Spleen (tissue), 11 donors: Measurements from ENCODE around the gene KAT5. TPM values are rescaled to one million over a fixed set of nuclear protein-coding genes. Genes with fewer than 3 reads are reported as not detected.

ENCODE experiments used
- DNase-seq: peaks from one replicate; pipeline ENCODE4 v3.0.0-alpha.2; 2020
- H3K27ac ChIP-seq, 8 donors: fragments of 200-600 bp; sonication (generic) in 7 of 8; 1 replicate in 4 of 8; 2 replicates in 4 of 8; pipeline versions ENCODE4 v1.5.0 to v1.8.0; 2016 to 2021; ENCODE audit warnings: inconsistent platforms in 4 of 8, mild to moderate bottlenecking in 4 of 8, moderate library complexity in 1 of 8
- H3K27me3 ChIP-seq, 7 donors: fragments of 200-600 bp; sonication (generic) in 6 of 7; replicated peaks in 1 of 7; 1 replicate in 4 of 7; 2 replicates in 3 of 7; pipeline versions ENCODE4 v1.5.0 to v1.8.0; 2016 to 2021; ENCODE audit warnings: inconsistent platforms in 3 of 7, mild to moderate bottlenecking in 1 of 7
- H3K36me3 ChIP-seq, 6 donors: fragments of 200-600 bp; sonication (generic) in 5 of 6; 1 replicate in 4 of 6; 2 replicates in 2 of 6; pipeline versions ENCODE4 v1.5.0 to v1.8.0; 2016 to 2021; ENCODE audit warnings: inconsistent platforms in 2 of 6
- H3K4me1 ChIP-seq, 6 donors: fragments of 200-600 bp; sonication (generic) in 5 of 6; 1 replicate in 3 of 6; 2 replicates in 3 of 6; pipeline versions ENCODE4 v1.5.0 to v1.8.0; 2016 to 2021; ENCODE audit warnings: inconsistent platforms in 3 of 6
- H3K4me3 ChIP-seq, 8 donors: fragments of 200-600 bp; sonication (generic) in 7 of 8; 1 replicate in 4 of 8; 2 replicates in 4 of 8; pipeline versions ENCODE4 v1.5.0 to v1.8.0; 2016 to 2021; ENCODE audit warnings: inconsistent platforms in 4 of 8, mild to moderate bottlenecking in 4 of 8, moderate library complexity in 2 of 8
- H3K9me3 ChIP-seq, 8 donors: fragments of 200-600 bp; sonication (generic) in 7 of 8; 1 replicate in 4 of 8; 2 replicates in 4 of 8; pipeline versions ENCODE4 v1.5.0 to v1.8.0; 2016 to 2021; ENCODE audit warnings: inconsistent platforms in 4 of 8
- POLR2A ChIP-seq, 3 donors: fragments of 450-650 bp; IDR thresholded peaks; one replicate each; pipeline ENCODE4 v1.5.1; 2017; ENCODE audit warnings: antibody characterized with exemption in 3 of 3, mild to moderate bottlenecking in 1 of 3
- POLR2AphosphoS5 ChIP-seq, 3 donors: sonication (generic); formaldehyde crosslinking; IDR thresholded peaks; one replicate each; pipeline ENCODE4 v1.5.1; 2017; ENCODE audit warnings: antibody characterized with exemption in 3 of 3
- WGBS, 5 donors: extraction: QIAGEN DNeasy Blood & Tissue Kit in 3 of 5; methylation state at CpG; one replicate each; pipeline versions ENCODE4 v1.1.5 to v1.1.7; 2013 to 2018; 5-methylcytosine and 5-hydroxymethylcytosine counted together
- intact Hi-C: fragments of 100-400 bp; cut with DNase I; formaldehyde crosslinking; loops from one replicate; pipeline ENCODE4 v1.15.0; 2023; ENCODE audit warnings: low total_unique reads
- polyA plus RNA-seq, 3 donors: library from polyadenylated mRNA; stranded (reverse); fragments of 200-250 nt; gene quantifications; one replicate each; pipeline ENCODE4 v1.2.1, GENCODE V29; 2013
- total RNA-seq, 7 donors: library from RNA; depleted of rRNA in 3 of 7; stranded (reverse); fragments of >200 nt in 3 of 7; fragmentation: NEBNext Ultra II Directional in 4 of 7; extraction: Animal tissue kit (Norgen Biotek cat#: 25700) in 4 of 7; gene quantifications; one replicate each; pipeline versions ENCODE4 v1.1.0 to v1.2.1, GENCODE V29; 2016 to 2021
- TF ChIP-seq, protein P1 (sequence below), 11 experiments: fragments of 200-600 bp in 7 of 11; fragments of 450-650 bp in 4 of 11; sonication (generic) in 4 of 11; IDR thresholded peaks in 8 of 11; conservative IDR thresholded peaks in 3 of 11; 1 replicate in 7 of 11; 2 replicates in 4 of 11; pipeline versions ENCODE4 v1.4.0 to v1.8.0; 2016 to 2021; ENCODE audit warnings: antibody characterized with exemption in 11 of 11, inconsistent platforms in 4 of 11, mild to moderate bottlenecking in 1 of 11
- donor health status: healthy with polysubstance abuse.
- donor health status: DM: no; HTN: no; CAD: no; lungs with moderate emphysema.
- donor health status: DM: no; HTN: no; CAD: no.
- donor health status: Bipolar disorder and iron deficiency.
- donor health status: healthy.
- donor health status: DM: no; HTN: no; CAD: no.
- donor health status: DM: yes; HTN: yes; CAD: no.

The KAT5 gene
- total and polyA plus RNA-seq, 10 donors, result 55.0 to 103 (median 67.3) TPM

GRCh38 chr11:65696802-65697552, 15.1 kb upstream of the KAT5 start:
- intact Hi-C loops, result no loop called here

GRCh38 chr11:65698205-65698604, 13.8 kb upstream of the KAT5 start:
- intact Hi-C loops, result no loop called here

More at GRCh38 chr11:65696802-65697552, 15.1 kb upstream of the KAT5 start:
- no peak for TF ChIP-seq POLR2AphosphoS5 (IDR thresholded peaks at IDR 0.05)
- TF ChIP-seq, protein P1, sequence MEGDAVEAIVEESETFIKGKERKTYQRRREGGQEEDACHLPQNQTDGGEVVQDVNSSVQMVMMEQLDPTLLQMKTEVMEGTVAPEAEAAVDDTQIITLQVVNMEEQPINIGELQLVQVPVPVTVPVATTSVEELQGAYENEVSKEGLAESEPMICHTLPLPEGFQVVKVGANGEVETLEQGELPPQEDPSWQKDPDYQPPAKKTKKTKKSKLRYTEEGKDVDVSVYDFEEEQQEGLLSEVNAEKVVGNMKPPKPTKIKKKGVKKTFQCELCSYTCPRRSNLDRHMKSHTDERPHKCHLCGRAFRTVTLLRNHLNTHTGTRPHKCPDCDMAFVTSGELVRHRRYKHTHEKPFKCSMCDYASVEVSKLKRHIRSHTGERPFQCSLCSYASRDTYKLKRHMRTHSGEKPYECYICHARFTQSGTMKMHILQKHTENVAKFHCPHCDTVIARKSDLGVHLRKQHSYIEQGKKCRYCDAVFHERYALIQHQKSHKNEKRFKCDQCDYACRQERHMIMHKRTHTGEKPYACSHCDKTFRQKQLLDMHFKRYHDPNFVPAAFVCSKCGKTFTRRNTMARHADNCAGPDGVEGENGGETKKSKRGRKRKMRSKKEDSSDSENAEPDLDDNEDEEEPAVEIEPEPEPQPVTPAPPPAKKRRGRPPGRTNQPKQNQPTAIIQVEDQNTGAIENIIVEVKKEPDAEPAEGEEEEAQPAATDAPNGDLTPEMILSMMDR (IDR thresholded peaks at IDR 0.05 in 8 of 11, conservative IDR thresholded peaks at IDR 0.05 in 3 of 11), result no peak
- no peak for TF ChIP-seq POLR2A (IDR thresholded peaks at IDR 0.05)
- Histone ChIP-seq H3K27ac (no peak overlapping the region), H3K4me1 (no peaks in the 10 kb centered on the region), H3K36me3 (no peaks in the 10 kb centered on the region), H3K4me3 (no peak overlapping the region), H3K27me3 (no peaks in the 10 kb centered on the region), H3K9me3 (no peaks in the 10 kb centered on the region)
- 82 to 90% (median 85%) methylated on average over 5 of the region's 5 CpGs for WGBS, 5 donors
- DNase-seq, result no peak

GRCh38 chr11:65699306-65699705, 12.7 kb upstream of the KAT5 start:
- WGBS, 5 donors, result 74 to 89% (median 84%) methylated on average over 7 of the region's 7 CpGs
- intact Hi-C loops, result no loop called here

More at GRCh38 chr11:65698205-65698604, 13.8 kb upstream of the KAT5 start:
- 61 to 78% (median 64%) methylated on average over 7 to 8 of the region's 8 CpGs for WGBS, 5 donors
- H3K4me1 ChIP-seq, result no peaks in the 10 kb centered on the region
- H3K4me3 ChIP-seq, result no peak overlapping the region
- peak in 2 of 3 donors; percentile 16 to 28 for TF ChIP-seq POLR2AphosphoS5 (IDR thresholded peaks at IDR 0.05)
- TF ChIP-seq, protein P1 (IDR thresholded peaks at IDR 0.05 in 8 of 11, conservative IDR thresholded peaks at IDR 0.05 in 3 of 11), result no peak
- DNase-seq, result no peak
- H3K27me3 ChIP-seq, result no peaks in the 10 kb centered on the region
- H3K36me3 ChIP-seq, result no peaks in the 10 kb centered on the region
- H3K9me3 ChIP-seq, result no peaks in the 10 kb centered on the region
- no peak overlapping the region for H3K27ac ChIP-seq

GRCh38 chr11:65700399-65700798, 11.7 kb upstream of the KAT5 start:
- intact Hi-C loops, result loop anchor here (10.0 kb wide), 1 partner anchor 66 kb away; the partner anchor contains the start of gene SIPA1
- Histone ChIP-seq H3K27ac (no peak overlapping the region), H3K27me3 (peaks cover 0 to 5% (median 0%) of the 10 kb centered on the region in 7 donors), H3K4me3 (no peak overlapping the region), H3K9me3 (no peaks in the 10 kb centered on the region), H3K36me3 (no peaks in the 10 kb centered on the region), H3K4me1 (no peaks in the 10 kb centered on the region)
- TF ChIP-seq, protein P1 (IDR thresholded peaks at IDR 0.05 in 8 of 11, conservative IDR thresholded peaks at IDR 0.05 in 3 of 11), result no peak
- TF ChIP-seq POLR2A (IDR thresholded peaks at IDR 0.05) (no peak), POLR2AphosphoS5 (IDR thresholded peaks at IDR 0.05) (no peak)
- WGBS, 5 donors, result 70 to 88% (median 76%) methylated on average over 3 of the region's 3 CpGs
- no peak for DNase-seq

More at GRCh38 chr11:65699306-65699705, 12.7 kb upstream of the KAT5 start:
- TF ChIP-seq POLR2A (IDR thresholded peaks at IDR 0.05) (no peak), POLR2AphosphoS5 (IDR thresholded peaks at IDR 0.05) (no peak)
- TF ChIP-seq, protein P1 (IDR thresholded peaks at IDR 0.05 in 8 of 11, conservative IDR thresholded peaks at IDR 0.05 in 3 of 11), result no peak
- no peak for DNase-seq
- no peak overlapping the region for H3K4me3 ChIP-seq
- H3K27me3 ChIP-seq, result peaks cover 0 to 3% (median 0%) of the 10 kb centered on the region in 7 donors
- H3K36me3 ChIP-seq, result no peaks in the 10 kb centered on the region
- H3K4me1 ChIP-seq, result no peaks in the 10 kb centered on the region
- no peak overlapping the region for H3K27ac ChIP-seq
- H3K9me3 ChIP-seq, result no peaks in the 10 kb centered on the region
